GM21619 (cell line): ENCODE data around the gene NPY5R.

Experiments used
- ATAC-seq: cut with Tn5 transposase; IDR thresholded peaks from one replicate; pipeline ENCODE4 v1.9.1; 2021; ENCODE audit not compliant: unreplicated experiment

Gene NPY5R

GRCh38 chr4:163384926-163385325 lies 41.2 kb downstream of the NPY5R start:
- ATAC-seq = no peak

DNA sequence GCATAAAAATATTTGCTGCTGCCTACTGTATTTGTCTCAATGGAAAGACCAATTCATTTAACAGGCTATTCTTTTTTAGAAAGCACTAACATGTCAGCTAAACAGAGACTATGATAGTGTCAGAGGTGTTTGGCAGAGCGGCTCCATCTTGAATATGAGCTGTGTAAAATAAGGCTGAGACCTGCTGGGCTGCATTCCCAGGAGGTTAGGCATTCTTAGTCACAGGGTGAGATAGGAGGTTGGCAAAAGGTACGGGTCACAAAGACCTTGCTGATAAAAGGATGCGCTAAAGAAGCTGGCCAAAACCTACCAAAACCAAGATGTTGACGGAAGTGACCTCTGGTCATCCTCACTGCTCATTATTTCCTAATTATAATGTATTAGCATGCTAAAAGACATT lies 41.8 kb downstream of the NPY5R start:
- no peak for ATAC-seq

GRCh38 chr4:163391756-163392155 lies 48.1 kb downstream of the NPY5R start:
- ATAC-seq = no peak

- no peak for ATAC-seq
Observed at GRCh38 chr4:163392328-163392727, 48.6 kb downstream of the NPY5R start.

- no peak for ATAC-seq
Observed at GRCh38 chr4:163393471-163393870, 49.8 kb downstream of the NPY5R start.

DNA sequence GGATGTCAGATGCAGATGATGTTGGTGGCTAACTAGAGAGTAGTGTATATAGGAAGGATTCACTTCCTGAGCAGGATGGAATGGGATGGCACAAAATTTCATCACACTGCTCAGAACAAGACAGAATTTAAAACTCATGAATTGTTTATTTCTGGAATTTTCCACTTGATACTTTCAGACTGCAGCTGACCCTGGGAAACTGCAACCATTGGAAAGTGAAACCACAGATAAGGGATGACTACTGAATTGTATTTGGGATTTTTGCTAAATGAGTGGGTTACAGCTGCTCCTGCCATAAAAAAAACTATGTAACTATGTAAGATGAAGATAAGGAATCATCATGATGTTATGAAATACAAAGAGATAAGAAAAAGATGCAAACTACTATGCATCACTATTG lies 51.4 kb downstream of the NPY5R start:
- ATAC-seq = no peak

DNA sequence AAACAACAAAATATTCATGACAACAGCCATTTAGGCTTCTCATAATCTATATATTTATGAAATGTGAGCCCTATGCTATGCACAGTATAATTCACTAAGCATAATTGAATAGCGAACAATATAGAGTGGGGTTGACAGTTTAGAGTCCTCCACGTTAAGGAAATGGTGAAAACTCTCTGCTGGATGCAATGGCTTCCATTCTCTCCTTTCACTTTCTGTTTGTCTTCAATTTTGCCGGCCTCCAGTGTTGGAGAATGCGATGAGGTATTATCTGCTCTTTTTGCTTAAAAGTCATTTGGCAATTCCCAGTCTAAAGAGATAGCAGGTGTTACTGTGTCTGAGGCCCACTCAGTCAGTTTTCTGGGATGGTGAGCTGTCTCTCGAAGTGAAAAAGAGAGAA lies 52.1 kb downstream of the NPY5R start:
- ATAC-seq = no peak

DNA sequence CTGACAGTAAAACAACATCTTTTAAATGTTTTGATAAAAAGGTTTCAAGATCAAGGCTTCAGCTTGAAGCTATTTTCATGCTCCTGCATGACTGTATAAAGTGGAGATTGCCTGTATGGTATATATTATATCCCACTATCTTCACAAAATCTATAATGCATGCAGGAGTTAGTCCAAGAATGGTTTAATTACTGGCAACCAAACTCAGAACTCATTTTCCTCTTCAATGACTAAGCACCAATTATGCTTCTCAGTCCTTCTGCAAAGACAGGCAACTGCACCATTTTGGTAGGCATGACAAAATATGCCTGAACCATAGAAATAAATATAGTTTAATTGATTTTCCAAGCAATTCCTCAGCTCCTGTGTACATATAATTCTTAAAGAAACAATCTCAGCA lies 54.5 kb downstream of the NPY5R start:
- no peak for ATAC-seq

- no peak for ATAC-seq
Observed at GRCh38 chr4:163400911-163401310, 57.2 kb downstream of the NPY5R start.
